H1 (cell line): ENCODE measurements around the gene MKKS. TPM values are rescaled to one million over a fixed set of nuclear protein-coding genes. Genes with fewer than 3 reads are reported as not detected.

Experiments
- CTCF ChIA-PET: fragments of 300-600 bp; sonication (Branson Sonifier 250); formaldehyde crosslinking; loops from one replicate; lab custom pipeline; 2021; ENCODE audit not compliant: partially characterized antibody; lab: Charles Lee
- POLR2A ChIA-PET: fragments of 300-600 bp; sonication (Branson Sonifier 250); formaldehyde crosslinking; loops from one replicate; lab custom pipeline; 2021; ENCODE audit warnings: inconsistent platforms; ENCODE audit not compliant: partially characterized antibody; lab: Charles Lee
- DNase-seq, 2 experiments: peaks; one replicate each; pipeline versions ENCODE4 v3.0.0 to v3.0.0-alpha.2; 2010 to 2022; ENCODE audit warnings: low spot score in 2 of 2, low read depth in 1 of 2, mixed read lengths in 1 of 2
- FAIRE-seq: peaks from 2 replicates; lab custom pipeline; 2011; peaks lifted over from hg19 to GRCh38; lab: Jason Lieb, UNC
- H2AFZ ChIP-seq: 2 replicates; pipeline ENCODE4 v1.8.1; 2012; ENCODE audit warnings: low read length, inconsistent platforms
- H2AK5ac ChIP-seq: 2 replicates; pipeline ENCODE4 v1.6.1; 2013; ENCODE audit warnings: low read depth, low read length
- H2BK120ac ChIP-seq: replicated peaks from 2 replicates; pipeline ENCODE3; 2013; ENCODE audit warnings: low read depth, low read length, inconsistent platforms
- H2BK12ac ChIP-seq: 2 replicates; pipeline ENCODE4 v1.6.1; 2013; ENCODE audit warnings: low read depth, low read length
- H2BK15ac ChIP-seq: 2 replicates; pipeline ENCODE4 v1.6.1; 2013; ENCODE audit warnings: low read length
- H2BK20ac ChIP-seq: 2 replicates; pipeline ENCODE4 v1.6.1; 2013; ENCODE audit warnings: low read length
- H2BK5ac ChIP-seq: 2 replicates; pipeline ENCODE4 v1.6.1; 2013; ENCODE audit warnings: low read depth, low read length
- H3K14ac ChIP-seq: 2 replicates; pipeline ENCODE4 v1.6.1; 2013; ENCODE audit warnings: inconsistent platforms; ENCODE audit not compliant: insufficient read length
- H3K18ac ChIP-seq: 2 replicates; pipeline ENCODE4 v1.6.1; 2013; ENCODE audit warnings: low read length; ENCODE audit errors: extremely low read depth
- H3K23ac ChIP-seq: 2 replicates; pipeline ENCODE4 v1.6.1; 2013; ENCODE audit warnings: inconsistent platforms; ENCODE audit not compliant: insufficient read length
- H3K23me2 ChIP-seq: 2 replicates; pipeline ENCODE4 v1.6.1; 2013; ENCODE audit warnings: low read depth, low read length
- H3K27ac ChIP-seq: 2 replicates; pipeline ENCODE4 v1.6.1; 2011; ENCODE audit warnings: low read depth, low read length, inconsistent platforms
- H3K27me3 ChIP-seq, 4 experiments: replicated peaks in 1 of 4; 1 replicate in 1 of 4; 2 replicates in 3 of 4; pipeline versions ENCODE4 v1.6.1 to v1.8.1; 2011 to 2013; ENCODE audit warnings: low read length in 3 of 4, mild to moderate bottlenecking in 3 of 4, inconsistent platforms in 2 of 4, mixed read lengths in 2 of 4, moderate library complexity in 1 of 4; ENCODE audit not compliant: control insufficient read depth in 3 of 4, insufficient read depth in 3 of 4; ENCODE audit errors: extremely low read depth in 1 of 4
- H3K36me3 ChIP-seq, 4 experiments: 2 replicates each; pipeline versions ENCODE4 v1.6.1 to v1.8.1; 2011 to 2013; ENCODE audit warnings: mild to moderate bottlenecking in 4 of 4, low read length in 3 of 4, moderate library complexity in 2 of 4, control low read depth in 1 of 4, inconsistent platforms in 1 of 4; ENCODE audit not compliant: insufficient read depth in 4 of 4, control insufficient read depth in 2 of 4
- H3K4ac ChIP-seq: replicated peaks from 2 replicates; pipeline ENCODE3; 2013; ENCODE audit warnings: low read length, low read depth, mixed read lengths, inconsistent platforms; ENCODE audit not compliant: insufficient read length
- H3K4me1 ChIP-seq, 4 experiments: replicated peaks in 1 of 4; 1 replicate in 1 of 4; 2 replicates in 3 of 4; pipeline versions ENCODE4 v1.6.1 to v1.8.1; 2011 to 2013; ENCODE audit warnings: low read length in 3 of 4, inconsistent platforms in 2 of 4, mixed read lengths in 1 of 4; ENCODE audit not compliant: insufficient read depth in 4 of 4, control insufficient read depth in 3 of 4
- H3K4me2 ChIP-seq, 2 experiments: 2 replicates each; pipeline versions ENCODE4 v1.6.1 to v1.8.1; 2011 to 2013; ENCODE audit warnings: low read depth in 2 of 2, low read length in 2 of 2, control low read depth in 1 of 2, inconsistent platforms in 1 of 2, mild to moderate bottlenecking in 1 of 2; ENCODE audit not compliant: insufficient read depth in 1 of 2
- H3K4me3 ChIP-seq, 4 experiments: fragments of 200-600, 300-600 bp in 1 of 4; sonication (generic), shearing (Covaris generic), sonication (Bioruptor Twin) in 1 of 4; 2 replicates each; pipeline versions ENCODE4 v1.5.1 to v1.8.1; 2011 to 2016; ENCODE audit warnings: low read length in 4 of 4, low read depth in 3 of 4, control low read depth in 2 of 4, inconsistent platforms in 2 of 4, mild to moderate bottlenecking in 2 of 4, mixed read lengths in 1 of 4, moderate library complexity in 1 of 4; ENCODE audit not compliant: insufficient read depth in 2 of 4; ENCODE audit errors: extremely low read depth in 1 of 4
- H3K56ac ChIP-seq: replicated peaks from 2 replicates; pipeline ENCODE3; 2013; ENCODE audit warnings: low read depth, mild to moderate bottlenecking, mixed read lengths, low read length, inconsistent platforms; ENCODE audit not compliant: insufficient read length
- H3K79me1 ChIP-seq: 2 replicates; pipeline ENCODE4 v1.6.1; 2013; ENCODE audit warnings: low read depth, low read length, control low read depth
- H3K79me2 ChIP-seq, 2 experiments: 2 replicates each; pipeline versions ENCODE4 v1.6.1 to v1.8.1; 2012 to 2013; ENCODE audit warnings: low read length in 2 of 2, mild to moderate bottlenecking in 2 of 2, inconsistent platforms in 1 of 2; ENCODE audit not compliant: insufficient read depth in 2 of 2, control insufficient read depth in 1 of 2
- H3K9ac ChIP-seq, 4 experiments: replicated peaks in 1 of 4; 1 replicate in 1 of 4; 2 replicates in 3 of 4; pipeline versions ENCODE4 v1.6.1 to v1.8.1; 2011 to 2013; ENCODE audit warnings: low read depth in 3 of 4, low read length in 3 of 4, control low read depth in 2 of 4, mild to moderate bottlenecking in 2 of 4, moderate library complexity in 2 of 4, inconsistent platforms in 1 of 4; ENCODE audit errors: extremely low read depth in 1 of 4
- H3K9me3 ChIP-seq, 2 experiments: 2 replicates each; pipeline versions ENCODE4 v1.6.1 to v1.8.1; 2012 to 2013; ENCODE audit warnings: mild to moderate bottlenecking in 2 of 2, moderate library complexity in 2 of 2, control low read depth in 1 of 2, inconsistent platforms in 1 of 2, low read depth in 1 of 2, low read length in 1 of 2, mixed read lengths in 1 of 2; ENCODE audit not compliant: insufficient read depth in 2 of 2
- H4K20me1 ChIP-seq, 2 experiments: replicated peaks in 1 of 2; 2 replicates each; pipeline versions ENCODE3 to v1.8.1; 2011 to 2013; ENCODE audit warnings: inconsistent platforms in 2 of 2, low read length in 2 of 2, mild to moderate bottlenecking in 1 of 2; ENCODE audit not compliant: insufficient read depth in 2 of 2, control insufficient read depth in 1 of 2
- H4K5ac ChIP-seq: 2 replicates; pipeline ENCODE4 v1.6.1; 2013; ENCODE audit warnings: low read length, low read depth, mixed read lengths, inconsistent platforms; ENCODE audit not compliant: insufficient read length
- H4K8ac ChIP-seq: 2 replicates; pipeline ENCODE4 v1.8.0; 2013; ENCODE audit warnings: mild to moderate bottlenecking, moderate library complexity, low read length, inconsistent platforms; ENCODE audit not compliant: insufficient read depth; ENCODE audit errors: extremely low read depth
- H4K91ac ChIP-seq: replicated peaks from 2 replicates; pipeline ENCODE3; 2013; ENCODE audit warnings: low read length, mixed read lengths, inconsistent platforms; ENCODE audit not compliant: insufficient read length
- BCL11A ChIP-seq, 2 experiments: IDR thresholded peaks; one replicate each; pipeline ENCODE4 v1.6.1; 2011; ENCODE audit warnings: low read depth in 2 of 2, low read length in 2 of 2, mild to moderate bottlenecking in 2 of 2
- CBX8 ChIP-seq: fragments of 300-800, 300-1000 bp; sonication (generic); IDR thresholded peaks from 2 replicates; pipeline ENCODE4 v1.7.1; 2016; ENCODE audit warnings: low read depth, low read length, borderline replicate concordance
- CHD2 ChIP-seq: IDR thresholded peaks from 2 replicates; pipeline ENCODE4 v1.6.1; 2012; ENCODE audit warnings: low read length, improper control_type of control experiment
- CREB1 ChIP-seq: IDR thresholded peaks from 2 replicates; pipeline ENCODE4 v1.6.1; 2012; ENCODE audit warnings: inconsistent platforms
- HDAC2 ChIP-seq, 2 experiments: fragments of 300-600 bp in 1 of 2; sonication (generic) in 1 of 2; IDR thresholded peaks; 2 replicates each; pipeline ENCODE4 v1.6.1; 2011 to 2012; ENCODE audit warnings: low read depth in 2 of 2, low read length in 2 of 2, mild to moderate bottlenecking in 2 of 2, moderate library complexity in 2 of 2, borderline replicate concordance in 1 of 2, inconsistent platforms in 1 of 2
- JUND ChIP-seq: IDR thresholded peaks from 2 replicates; pipeline ENCODE4 v1.6.1; 2011; ENCODE audit warnings: mild to moderate bottlenecking, improper control_type of control experiment, low read length
- KDM4A ChIP-seq: IDR thresholded peaks from one replicate; pipeline ENCODE4 v1.7.1; 2012; ENCODE audit warnings: low read depth, mild to moderate bottlenecking, moderate library complexity, low read length, inconsistent platforms; ENCODE audit not compliant: severe bottlenecking
- NRF1 ChIP-seq: IDR thresholded peaks from 2 replicates; pipeline ENCODE4 v1.6.1; 2011; ENCODE audit warnings: mild to moderate bottlenecking, low read depth, low read length, improper control_type of control experiment
- POU5F1 ChIP-seq: IDR thresholded peaks from 2 replicates; pipeline ENCODE4 v1.6.1; 2011; ENCODE audit warnings: low read depth, mild to moderate bottlenecking, low read length, moderate library complexity
- RBBP5 ChIP-seq: IDR thresholded peaks from 2 replicates; pipeline ENCODE4 v1.7.1; 2012; ENCODE audit warnings: low read depth, mild to moderate bottlenecking, inconsistent platforms, low read length, moderate library complexity, borderline replicate concordance
- SIX5 ChIP-seq: IDR thresholded peaks from 2 replicates; pipeline ENCODE4 v1.6.1; 2011; ENCODE audit warnings: mild to moderate bottlenecking, low read depth, low read length
- SP2 ChIP-seq: IDR thresholded peaks from 2 replicates; pipeline ENCODE4 v1.6.1; 2012; ENCODE audit warnings: mild to moderate bottlenecking, low read length, inconsistent platforms
- WGBS, 2 experiments: shearing (Covaris generic) in 1 of 2; methylation state at CpG; one replicate each; pipeline versions ENCODE4 v1.1.6 to v1.1.7; 2013 to 2015; ENCODE audit warnings: low lambda C conversion rate in 2 of 2, mixed read lengths in 2 of 2, inconsistent platforms in 1 of 2, low coverage in 1 of 2, missing lambda C conversion rate in 1 of 2; ENCODE audit not compliant: insufficient replicate concordance in 2 of 2, insufficient coverage in 1 of 2, insufficient read length in 1 of 2; ENCODE audit errors: extremely low coverage in 1 of 2, missing lambda C conversion rate in 1 of 2; 5-methylcytosine and 5-hydroxymethylcytosine counted together
- polyA plus RNA-seq, 7 experiments: library from polyadenylated mRNA; depleted of rRNA in 3 of 7; stranded (reverse) in 5 of 7; unstranded in 2 of 7; fragments of >200 nt in 5 of 7; fragments of 200-250 nt in 2 of 7; gene quantifications; 1 replicate in 5 of 7; 2 replicates in 1 of 7; 4 replicates in 1 of 7; pipeline versions ENCODE4 v1.2.1 to v1.2.3, GENCODE V29; 2011 to 2013; ENCODE audit warnings: missing spikeins in 2 of 7, mixed read lengths in 2 of 7
- total RNA-seq: library from RNA; stranded (reverse); fragmentation: NEBNext Ultra II Directional; extraction: Animal tissue kit (Norgen Biotek cat#: 25700); gene quantifications from 2 replicates; pipeline ENCODE4 v1.2.1, GENCODE V29; 2021
- TF ChIP-seq, protein P1 (sequence below): IDR thresholded peaks from 2 replicates; pipeline ENCODE4 v1.6.1; 2012; ENCODE audit warnings: inconsistent platforms

MKKS gene
- total and polyA plus RNA-seq, 2 of the 8 experiments (the other 6 are each of a cell fraction or from before 2014, with no cell fraction given): 15.9 to 24.8 TPM

GRCh38 chr20:10434467-10434831, 427 bp upstream of the MKKS start:
- H3K4me1 ChIP-seq: no peaks in the 10 kb centered on the region
- POLR2A ChIA-PET: interaction anchor here (0.7 to 2.3 kb wide), 16 partner anchors 8 to 1009 kb away, joined by 3 to 10 read pairs (median 4); partner anchors contain the start of genes ANKEF1 and PAK5
- TF ChIP-seq HDAC2 (IDR thresholded peaks at IDR 0.05; ENCODE audit: borderline replicate concordance in 1 of 2, low read depth in 2 of 2, low read length in 2 of 2) (no peak), SP2 (no peak; the same call in 1 of the 2 replicates), RBBP5 (no peak), BCL11A (IDR thresholded peaks at IDR 0.05; ENCODE audit: low read depth in 2 of 2, low read length in 2 of 2) (no peak), SIX5 (peak; percentile 7; the same call in 1 of the 2 replicates), KDM4A (no peak), POU5F1 (no peak), CBX8 (no peak), NRF1 (peak; percentile 40; the same call in 1 of the 2 replicates), CREB1 (no peak; the same call in 1 of the 2 replicates), CHD2 (0 out of 2 replicates have a peak, but pooled peaks have one; percentile 21), JUND (no peak)
- TF ChIP-seq, protein P1, sequence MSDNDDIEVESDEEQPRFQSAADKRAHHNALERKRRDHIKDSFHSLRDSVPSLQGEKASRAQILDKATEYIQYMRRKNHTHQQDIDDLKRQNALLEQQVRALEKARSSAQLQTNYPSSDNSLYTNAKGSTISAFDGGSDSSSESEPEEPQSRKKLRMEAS: no peak

More at GRCh38 chr20:10434467-10434831, 427 bp upstream of the MKKS start:
- Histone ChIP-seq H3K23ac (no peak overlapping the region), H2BK5ac (peak overlapping the region; percentile 92; the same call in 1 of the 2 replicates), H3K4ac (no peak overlapping the region), H3K36me3 (peaks cover 0 to 2% (median 0%) of the 10 kb centered on the region in 4 experiments; a peak in 1 of 8 replicates), H3K4me3 (peak overlapping the region; percentile 57 to 88 (median 76)), H4K91ac (no peak overlapping the region), H3K14ac (no peak overlapping the region), H2BK20ac (no peak overlapping the region), H3K9me3 (no peaks in the 10 kb centered on the region), H2BK12ac (no peak overlapping the region), H3K23me2 (peaks cover 10% of the 10 kb centered on the region), H3K56ac (no peak overlapping the region), H3K79me1 (peaks cover 12% of the 10 kb centered on the region; the same call in 1 of the 2 replicates), H3K4me2 (peak overlapping the region; percentile 88 to 97), H2BK15ac (no peak overlapping the region), H3K18ac (0 out of 2 replicates have a peak overlapping the region, but pooled peaks have one; percentile 48), H3K27ac (peak overlapping the region; percentile 70), H2AK5ac (no peak overlapping the region), H2AFZ (no peak overlapping the region), H3K79me2 (peaks cover 0 to 59% of the 10 kb centered on the region in 2 experiments; a peak in 2 of 4 replicates), H4K20me1 (peaks cover 0 to 3% of the 10 kb centered on the region in 2 experiments), H2BK120ac (no peak overlapping the region), H4K8ac (no peak overlapping the region), H3K27me3 (no peaks in the 10 kb centered on the region), H3K9ac (peak overlapping the region; percentile 53 to 63 (median 62)), H4K5ac (no peak overlapping the region)
- WGBS, 2 experiments: 3% methylated on average over 17 of the region's 17 CpGs; no CpG with 5 or more reads in 1 of the 2 experiments
- DNase-seq (peak; percentile 85 to 92), FAIRE-seq (peak; percentile 94)
- CTCF ChIA-PET: interaction anchor here (0.6 to 2.2 kb wide), 6 partner anchors 10 to 513 kb away, joined by 3 to 6 read pairs (median 4); no protein-coding TSS in a partner anchor
